GM11168 (cell line): ENCODE results near the gene TCF12.
"Not testable (repeated sequence)": the region's sequence is repeated elsewhere in the genome, so short reads cannot be mapped to it uniquely, and the experiment has no call there.

Experiments used
- in situ Hi-C: fragments of 300-500 bp; cut with MboI; formaldehyde crosslinking; loops from one replicate; pipeline ENCODE4 v1.12.0; 2022; ENCODE audit warnings: low sequenced_read_pairs; ENCODE audit not compliant: unreplicated experiment

TCF12 gene

DNA sequence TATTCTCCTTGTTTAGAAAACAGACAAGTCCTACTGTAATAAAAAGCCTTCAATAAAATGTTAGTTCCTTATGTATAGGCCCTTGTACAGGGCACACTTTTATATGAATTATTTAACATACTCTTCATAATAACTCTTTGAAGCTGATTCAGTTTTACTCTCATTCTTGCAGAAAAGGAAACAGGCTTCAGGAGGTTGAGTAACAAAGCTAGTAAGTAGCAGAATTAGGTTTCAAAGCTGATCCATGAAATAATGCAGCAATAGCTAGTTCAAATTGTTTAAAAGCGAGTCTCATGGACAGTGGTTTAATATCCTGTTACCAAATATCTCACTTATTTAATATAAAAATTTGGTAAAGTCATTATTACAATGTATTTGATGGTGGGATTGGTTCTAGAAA lies 25.0 kb downstream of the TCF12 start:
- in situ Hi-C loops = no loop called here

DNA sequence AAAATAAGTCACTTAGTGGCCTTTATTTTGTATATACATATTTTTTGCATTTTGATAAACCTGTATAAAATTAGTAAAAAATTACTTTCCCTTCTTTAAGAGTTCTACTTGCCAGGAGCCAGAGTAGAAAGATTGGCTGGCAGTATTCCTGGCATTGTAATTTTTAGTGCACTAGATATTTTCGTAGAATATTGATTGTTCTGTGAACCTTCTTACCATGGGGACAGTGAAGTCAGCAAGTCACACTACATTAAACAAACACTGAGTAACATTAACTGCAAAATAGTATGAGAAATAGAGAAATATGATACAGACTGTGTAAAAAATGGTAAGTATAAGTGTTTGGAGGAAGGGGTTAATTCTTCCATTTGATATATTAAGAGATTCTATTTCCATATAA lies 26.0 kb downstream of the TCF12 start:
- in situ Hi-C loops = no loop called here

DNA sequence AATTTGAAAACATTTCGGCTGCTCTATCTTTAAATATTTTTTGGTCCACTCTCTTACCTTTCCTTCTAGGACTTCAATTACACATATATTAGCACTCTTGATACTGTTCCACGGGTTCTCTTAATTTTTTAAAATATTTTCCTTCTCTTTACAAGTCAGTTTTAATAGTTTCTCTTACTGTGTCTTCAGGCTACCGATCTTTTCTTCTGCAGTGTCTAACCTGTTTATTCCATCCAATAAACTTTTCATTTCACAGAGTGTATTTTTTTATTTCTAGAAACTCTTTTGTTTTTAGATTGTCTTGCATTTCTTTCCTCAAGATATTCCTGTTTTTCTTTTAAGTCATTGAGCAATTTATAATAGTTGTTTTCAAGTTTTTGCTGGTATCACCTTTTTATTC lies 27.7 kb downstream of the TCF12 start:
- in situ Hi-C loops = no loop called here

DNA sequence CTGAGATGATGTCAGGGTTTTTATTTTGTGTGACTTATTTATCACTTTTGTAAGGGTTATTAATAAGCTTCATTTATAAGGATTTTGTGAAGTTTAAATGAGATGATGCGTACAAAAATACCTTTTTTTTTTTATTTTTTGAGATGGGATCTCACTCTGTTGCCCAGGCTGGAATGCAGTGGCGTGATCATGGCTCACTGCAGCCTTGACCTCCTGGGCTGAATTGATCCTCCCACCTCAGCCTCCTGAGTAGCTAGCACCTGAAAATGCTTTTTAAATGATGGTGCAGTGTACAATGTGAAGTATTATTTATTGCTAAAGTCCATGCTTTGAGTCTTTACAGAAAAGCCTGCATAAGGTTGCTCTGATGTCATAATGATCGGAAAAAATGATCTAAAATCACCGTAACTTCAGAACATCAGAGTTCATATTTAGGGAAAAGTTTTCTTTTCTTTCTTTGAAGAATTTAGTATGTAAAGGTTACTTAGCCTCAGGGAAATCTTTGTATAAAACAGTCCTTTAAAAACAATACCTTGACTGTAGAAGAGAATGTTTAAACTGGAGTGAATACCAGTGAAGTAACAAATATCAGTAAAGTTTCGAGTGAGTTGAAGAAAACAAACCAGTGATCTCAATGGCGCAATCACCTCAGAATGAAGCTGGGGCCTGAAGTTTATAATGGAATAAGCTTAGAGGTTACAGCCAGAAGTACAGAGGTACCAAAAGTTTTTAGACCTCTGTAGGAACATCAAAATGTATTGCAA lies 29.7 kb downstream of the TCF12 start:
- in situ Hi-C loops = no loop called here

DNA sequence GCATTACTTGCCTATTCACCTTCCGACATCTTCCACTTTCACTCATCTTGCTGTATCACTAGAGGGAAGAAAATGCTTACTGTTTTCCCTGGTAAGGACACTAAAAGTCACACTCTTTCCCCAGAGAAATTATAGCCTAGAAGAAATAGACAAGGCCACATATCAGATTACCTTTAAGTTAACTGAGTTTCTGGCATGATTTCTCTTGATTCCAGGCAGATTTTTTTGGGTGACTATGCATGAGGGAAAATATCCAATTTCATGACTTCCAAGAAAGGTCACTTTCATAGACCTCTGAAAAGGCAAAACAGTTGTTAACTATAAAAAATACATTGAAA lies 30.3 kb downstream of the TCF12 start:
- in situ Hi-C loops = no loop called here

DNA sequence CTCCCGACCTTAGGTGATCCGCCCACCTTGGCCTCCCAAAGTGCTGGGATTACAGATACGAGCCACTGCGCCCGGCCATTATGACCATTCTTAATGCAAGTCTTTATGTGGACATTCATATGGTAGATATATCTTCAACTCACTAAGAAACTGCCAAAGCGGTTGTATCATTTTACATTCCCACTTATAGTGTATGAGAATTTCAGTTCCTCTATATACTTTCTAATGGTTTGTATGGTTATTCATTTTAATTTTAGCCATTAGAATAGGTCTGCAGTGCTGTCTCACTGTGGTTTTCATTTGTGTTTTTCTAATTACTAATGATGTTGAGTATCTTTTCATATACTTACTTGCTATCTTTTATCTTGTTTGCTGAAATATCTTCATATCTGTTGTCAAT lies 32.5 kb downstream of the TCF12 start:
- in situ Hi-C loops = no loop called here

DNA sequence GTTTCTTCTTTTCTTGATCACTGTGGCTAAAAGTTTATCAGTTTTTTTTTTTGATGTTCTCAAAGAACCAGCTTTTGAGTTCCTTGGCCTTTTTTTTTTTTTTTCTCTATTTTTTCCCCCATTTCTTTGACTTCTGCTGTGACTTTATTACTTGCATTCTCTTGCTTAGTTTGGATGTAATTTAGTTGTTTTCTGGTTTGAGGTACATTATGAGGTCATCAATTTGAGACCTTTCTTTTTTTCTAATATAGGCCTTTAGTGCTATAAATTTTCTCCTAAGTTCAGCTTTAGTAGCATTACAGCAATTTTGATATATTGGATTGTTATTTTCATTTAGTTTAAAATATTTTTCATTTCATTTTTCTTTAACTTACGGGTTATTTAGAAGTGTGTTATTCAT lies 35.3 kb downstream of the TCF12 start:
- in situ Hi-C loops = no loop called here

DNA sequence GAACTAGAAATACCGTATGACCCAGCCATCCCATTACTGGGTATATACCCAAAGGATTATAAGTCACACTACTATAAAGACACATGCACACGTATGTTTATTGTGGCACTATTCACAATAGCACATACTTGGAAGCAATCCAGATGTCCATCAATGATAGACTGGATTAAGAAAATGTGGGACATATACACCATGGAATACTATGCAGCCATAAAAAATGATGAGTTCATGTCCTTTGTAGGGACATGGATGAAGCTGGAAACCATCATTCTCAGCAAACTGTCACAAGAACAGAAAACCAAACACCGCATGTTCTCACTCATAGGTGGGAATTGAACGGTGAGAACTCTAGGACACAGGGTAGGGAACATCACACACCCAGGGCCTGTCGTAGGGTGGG lies 36.6 kb downstream of the TCF12 start:
- in situ Hi-C loops = not testable (repeated sequence)

DNA sequence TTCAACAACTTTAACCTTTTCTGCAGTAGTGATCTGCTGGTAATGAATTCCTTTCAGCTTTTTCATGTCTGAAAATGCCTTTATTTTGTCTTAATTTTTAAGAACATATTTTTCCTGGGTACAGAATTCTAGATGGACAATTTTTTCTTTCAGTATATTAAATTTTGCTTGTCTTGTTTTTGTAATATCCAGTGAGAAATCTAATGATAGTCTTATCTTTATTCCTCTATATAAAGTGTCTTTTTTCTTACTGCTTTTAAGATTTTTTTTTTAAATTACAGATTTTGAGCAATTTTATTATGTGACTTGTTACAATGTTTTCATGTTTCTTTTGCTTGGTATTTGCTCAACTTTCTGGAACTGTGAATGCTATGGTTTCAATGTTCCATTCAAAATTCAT lies 38.1 kb downstream of the TCF12 start:
- in situ Hi-C loops = no loop called here

DNA sequence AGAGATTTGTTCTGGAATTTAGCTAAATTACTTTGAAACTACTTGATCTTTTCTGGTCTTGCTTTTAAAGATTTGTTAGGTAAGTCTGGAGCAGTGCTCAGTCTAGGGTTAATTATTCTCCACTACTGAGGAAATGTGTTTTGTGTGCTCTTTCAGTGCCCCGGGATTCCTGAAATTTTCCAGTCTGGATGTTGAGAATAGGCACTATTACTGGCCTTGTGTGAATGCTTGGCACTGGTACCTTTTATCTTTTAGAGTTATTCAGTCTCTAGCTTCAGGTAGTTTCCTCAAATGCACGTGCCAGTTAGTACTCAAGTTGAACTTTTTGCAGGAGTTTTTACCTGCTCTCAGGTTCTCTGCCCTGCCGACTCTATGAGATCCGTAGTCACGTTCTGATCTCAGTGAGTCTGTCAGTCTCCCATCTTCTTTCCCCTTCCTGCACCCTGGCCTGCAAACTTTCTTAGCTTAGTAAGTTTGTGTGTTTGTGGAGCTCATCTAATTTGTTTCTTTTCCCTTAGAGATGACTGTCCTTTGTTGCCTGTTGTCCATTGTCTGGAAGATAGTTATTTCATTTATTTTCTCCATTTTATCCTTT lies 39.5 kb downstream of the TCF12 start:
- in situ Hi-C loops = no loop called here

DNA sequence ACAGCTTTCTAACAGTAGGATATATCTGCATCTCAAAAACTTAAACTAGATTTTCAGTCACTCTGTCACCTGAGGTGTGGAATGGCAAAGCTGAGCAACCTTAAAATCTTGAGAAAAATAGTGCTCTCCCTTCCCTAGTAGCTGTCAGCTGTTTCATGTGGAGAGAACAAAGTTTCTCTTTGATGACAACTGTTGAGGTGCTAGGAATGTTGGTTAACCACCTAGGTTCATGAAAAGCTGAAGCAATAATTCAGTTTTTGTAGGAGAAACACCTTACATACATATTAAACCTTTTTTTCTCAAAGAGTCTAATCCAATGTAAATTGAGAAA lies 40.8 kb downstream of the TCF12 start:
- in situ Hi-C loops = no loop called here

DNA sequence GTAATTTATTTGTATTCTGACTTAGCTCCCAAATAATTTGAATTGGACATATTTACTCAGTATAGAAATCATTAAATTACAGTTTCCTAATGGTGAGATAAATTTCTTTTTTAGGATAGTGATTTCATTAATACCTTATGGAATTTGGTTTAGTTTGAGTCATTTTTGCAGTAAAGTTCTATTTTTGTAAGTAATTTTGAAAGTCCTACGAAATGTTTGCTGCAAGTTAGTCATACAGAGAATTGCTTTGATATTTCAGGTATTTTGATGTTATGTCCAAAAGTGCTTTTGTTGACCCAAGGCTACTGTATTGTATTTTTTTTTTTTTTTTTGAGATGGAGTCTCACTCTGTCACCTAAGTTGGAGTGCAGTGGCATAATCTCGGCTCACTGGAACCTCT lies 41.7 kb downstream of the TCF12 start:
- in situ Hi-C loops = no loop called here

DNA sequence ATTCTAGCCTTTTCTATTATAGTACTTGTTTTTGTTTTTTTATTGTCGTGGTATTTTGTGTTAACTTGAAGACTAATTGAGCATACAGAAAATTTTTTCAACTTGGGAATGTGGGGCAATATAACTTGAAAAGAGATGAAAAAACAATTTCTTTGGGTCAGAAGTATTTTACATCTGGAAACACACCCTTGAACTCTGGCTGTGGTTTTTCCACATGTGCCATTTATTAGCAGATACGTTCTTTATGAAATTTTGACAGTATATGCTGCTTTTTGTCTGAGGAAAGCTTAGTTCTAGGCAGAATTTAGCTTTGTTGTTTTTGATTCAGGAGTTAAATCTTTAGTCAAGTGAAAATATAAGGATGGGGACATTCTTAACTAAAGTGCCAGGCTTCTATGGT lies 44.7 kb downstream of the TCF12 start:
- in situ Hi-C loops = no loop called here

DNA sequence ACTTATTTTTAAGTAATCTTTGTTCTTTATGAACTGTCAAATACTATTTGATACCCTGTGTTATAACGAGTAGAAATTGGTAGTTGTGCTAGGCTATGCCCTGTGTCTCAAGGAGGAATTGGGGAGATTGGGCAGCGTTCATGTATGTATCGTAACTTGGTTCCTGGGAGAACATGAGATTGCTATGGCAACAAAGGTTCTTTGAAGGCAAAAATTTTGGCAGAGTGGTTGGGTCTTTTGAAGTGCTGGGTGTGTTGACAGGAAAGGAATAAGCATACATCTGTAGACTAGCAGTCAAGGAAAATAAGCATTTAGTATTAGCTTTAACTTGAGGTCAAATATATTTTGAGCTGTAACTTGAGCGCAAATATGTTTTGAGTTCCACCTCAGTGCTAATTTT lies 45.3 kb downstream of the TCF12 start:
- in situ Hi-C loops = no loop called here

DNA sequence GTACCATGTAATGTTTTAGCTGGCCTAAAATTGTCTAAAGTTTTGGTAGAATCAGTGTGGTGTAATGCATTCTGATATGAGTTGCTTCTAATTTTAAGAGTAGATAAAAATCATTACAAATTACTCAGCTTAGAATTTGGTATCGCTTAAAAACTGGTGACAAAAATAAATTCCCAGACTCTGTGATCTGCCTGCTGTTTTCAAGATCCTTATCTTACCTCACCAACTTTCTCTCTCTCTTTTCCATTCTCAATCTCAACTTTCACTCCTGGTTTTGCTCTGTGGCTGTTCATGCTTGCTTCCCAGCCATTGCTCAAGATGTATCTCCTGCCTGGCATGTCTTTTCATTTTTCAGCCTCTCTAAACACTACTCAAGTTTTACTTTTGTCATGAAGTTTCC lies 45.7 kb downstream of the TCF12 start:
- in situ Hi-C loops = no loop called here

DNA sequence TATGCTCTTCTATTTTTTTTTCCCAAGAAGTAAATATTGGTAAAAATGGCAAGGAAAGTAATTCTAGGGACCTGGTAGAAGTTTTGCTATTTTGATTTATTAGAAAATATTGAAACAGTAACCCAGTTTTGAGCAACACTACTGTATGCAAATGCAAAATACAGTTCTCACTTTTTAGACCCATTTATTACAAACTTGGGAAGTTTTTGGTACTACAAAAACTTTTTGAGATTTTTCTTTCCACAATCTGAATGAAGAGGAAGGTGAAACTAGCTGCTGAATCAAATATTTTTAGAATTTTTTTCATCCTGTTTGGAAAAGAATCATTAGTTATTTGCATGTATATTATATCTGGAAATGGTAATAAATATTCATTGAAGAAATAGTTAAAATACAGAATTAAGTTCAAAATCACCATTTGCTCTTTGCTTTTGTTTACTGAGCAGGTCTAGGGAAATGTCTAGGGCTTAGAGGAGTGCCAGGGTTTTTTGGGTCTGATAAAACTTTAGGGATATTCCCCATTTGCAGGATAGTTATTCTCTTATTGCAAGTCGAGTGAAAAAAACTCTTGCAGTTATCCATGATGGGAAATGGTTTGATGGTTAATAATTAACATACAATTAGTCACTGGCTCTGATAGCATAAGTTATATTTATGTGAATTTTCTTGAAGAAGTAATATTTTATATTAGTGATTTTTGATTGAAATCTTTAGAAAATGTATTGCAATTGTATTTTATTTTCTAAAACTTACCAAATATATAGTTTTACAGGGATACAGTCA lies 47.0 kb downstream of the TCF12 start:
- in situ Hi-C loops = no loop called here

DNA sequence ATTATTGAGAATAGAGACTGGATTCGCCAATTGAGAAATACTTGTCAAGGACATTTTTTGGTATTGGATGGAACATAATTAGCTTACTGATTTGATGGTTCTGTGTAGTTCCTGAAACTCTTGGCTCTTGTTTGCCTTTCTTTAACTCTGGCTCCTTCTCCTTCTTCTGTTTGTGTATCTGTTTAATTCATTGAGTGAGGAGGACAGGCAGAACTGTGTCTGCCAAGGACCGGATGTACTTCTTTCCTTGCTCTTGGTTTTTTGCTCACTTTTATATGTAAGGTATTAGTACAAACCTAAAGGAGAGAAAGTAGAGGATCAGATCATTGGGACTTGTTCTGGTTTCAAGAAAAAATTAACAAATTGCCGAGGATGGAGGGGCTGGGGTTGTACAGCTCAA lies 48.9 kb downstream of the TCF12 start:
- in situ Hi-C loops = no loop called here

DNA sequence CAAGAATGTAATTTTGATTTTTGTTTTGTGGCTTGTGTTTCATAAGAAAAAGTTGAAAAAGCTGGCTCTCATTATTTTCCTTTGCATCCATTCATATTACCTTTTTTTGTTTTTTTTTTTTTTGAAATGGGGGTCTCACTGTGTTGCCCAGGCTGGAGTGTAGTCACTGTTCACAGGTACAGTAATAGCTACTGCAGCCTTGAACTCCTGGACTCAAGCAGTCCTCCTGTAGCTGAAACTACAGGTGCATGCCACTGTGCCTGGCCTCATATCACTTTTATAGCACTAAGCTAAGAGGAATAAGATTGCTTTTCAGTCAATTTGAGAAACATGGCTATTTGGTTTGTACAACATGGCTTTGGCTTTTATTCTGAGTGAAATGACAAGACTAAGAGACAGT lies 49.8 kb downstream of the TCF12 start:
- in situ Hi-C loops = no loop called here

DNA sequence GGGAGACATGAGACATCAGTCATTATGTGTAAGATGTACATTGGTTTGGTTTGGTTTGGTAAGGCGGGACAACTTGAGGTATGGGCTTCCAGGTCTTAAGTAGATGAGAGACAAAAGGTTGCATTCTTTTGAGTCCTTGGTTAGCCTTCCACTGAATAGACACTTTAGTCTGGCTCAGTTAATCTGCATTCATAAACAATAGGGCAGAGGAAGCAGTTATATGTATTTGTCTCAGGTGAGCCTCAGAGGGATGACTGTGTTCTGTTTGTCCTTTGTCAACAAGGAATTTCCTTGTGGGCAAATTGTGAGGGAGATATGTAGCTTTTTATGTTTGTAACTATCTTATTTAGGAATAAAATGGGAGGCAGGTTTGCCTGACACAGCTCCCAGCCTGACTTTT lies 50.4 kb downstream of the TCF12 start:
- in situ Hi-C loops = no loop called here

DNA sequence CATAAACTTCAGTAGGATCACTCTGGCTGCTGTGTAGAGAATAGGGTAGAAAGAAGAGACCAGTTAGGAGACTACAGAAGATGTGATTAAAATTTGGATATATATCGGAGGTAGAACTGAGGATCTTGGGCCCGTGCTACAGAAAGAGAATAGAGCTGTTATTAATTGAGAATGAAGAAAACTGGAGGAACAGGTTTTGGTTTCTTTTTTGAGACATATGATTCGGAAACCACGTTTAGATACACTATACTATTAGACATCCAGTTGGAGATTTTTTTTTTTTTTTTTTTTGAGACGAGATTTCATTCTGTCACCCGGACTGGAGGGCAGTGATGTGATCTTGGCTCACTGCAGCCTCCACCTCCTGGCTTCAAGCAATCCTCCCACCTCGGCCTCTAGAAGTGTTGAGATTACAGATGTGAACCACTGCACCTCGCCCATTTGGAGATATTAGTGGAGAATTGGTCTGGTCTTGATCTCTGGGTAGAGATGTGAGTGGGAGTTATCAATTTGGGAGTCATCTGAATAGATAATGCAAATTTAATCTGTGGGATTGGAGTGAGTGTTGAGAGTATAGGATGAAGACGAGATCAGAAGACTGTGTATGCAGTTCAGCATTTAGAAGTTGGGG lies 50.9 kb downstream of the TCF12 start:
- in situ Hi-C loops = no loop called here

DNA sequence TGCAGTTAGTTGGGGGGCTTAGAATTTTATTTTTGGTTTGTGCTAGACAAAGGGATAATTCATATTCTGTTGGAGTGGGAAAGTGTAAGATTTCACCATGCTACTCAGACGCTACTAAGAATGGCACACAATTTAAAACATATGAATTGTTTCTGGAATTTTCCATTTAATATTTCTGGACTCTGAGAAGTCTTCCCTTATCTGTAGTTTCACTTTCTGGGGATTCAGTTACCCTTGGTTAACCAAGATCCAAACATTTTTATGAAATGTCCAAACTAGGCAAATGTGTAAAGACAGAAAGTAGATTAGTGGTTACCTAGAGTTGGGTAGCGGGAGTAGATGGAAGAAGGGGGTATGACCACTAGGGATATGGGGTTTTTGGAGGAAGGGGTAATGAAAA lies 53.1 kb downstream of the TCF12 start:
- in situ Hi-C loops = no loop called here
